SIG-M5 (cell line): ENCODE results near the gene ABL1.

Experiments
- DNase-seq: peaks from one replicate; lab custom pipeline; 2025; lab: John Stamatoyannopoulos, UW

The ABL1 gene

DNA sequence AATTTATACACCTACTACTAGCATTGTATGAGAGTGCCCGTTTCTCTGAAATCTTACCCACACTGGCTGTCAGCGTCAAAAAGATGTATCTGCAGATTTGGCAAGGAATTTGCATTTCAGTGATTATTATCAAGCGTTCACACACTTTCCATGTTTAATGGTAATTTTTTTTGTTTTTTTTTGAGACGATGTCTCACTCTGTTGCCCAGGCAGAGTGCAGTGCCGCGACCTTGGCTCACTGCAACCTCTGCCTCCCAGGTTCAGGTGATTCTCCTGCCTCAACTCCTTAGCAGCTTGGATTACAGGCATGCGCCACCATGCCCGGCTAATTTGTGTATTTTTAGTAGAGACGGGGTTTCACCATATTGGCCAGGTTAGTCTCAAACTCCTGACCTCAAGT is 14.3 kb downstream of the ABL1 start:
- no peak for DNase-seq

DNA sequence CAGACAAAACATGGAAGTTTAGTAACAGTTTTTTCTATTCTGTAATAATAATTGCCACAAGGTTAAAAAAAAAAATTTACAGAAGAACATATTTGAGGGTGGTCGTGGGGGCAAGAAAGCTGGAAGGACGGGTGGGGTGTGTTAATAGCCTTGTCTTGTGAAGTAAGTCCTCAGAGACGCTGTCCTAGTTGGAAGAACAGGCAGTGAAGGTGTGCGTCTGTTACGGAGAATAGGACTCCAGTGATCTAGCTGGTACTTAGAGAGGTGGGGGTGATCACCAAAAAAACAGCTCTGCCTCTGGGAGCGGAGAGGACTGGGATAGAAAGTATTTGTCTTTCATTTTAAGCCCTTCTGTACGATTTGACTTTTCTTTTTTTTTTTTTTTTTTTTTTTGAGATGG is 17.7 kb downstream of the ABL1 start:
- no peak for DNase-seq

DNA sequence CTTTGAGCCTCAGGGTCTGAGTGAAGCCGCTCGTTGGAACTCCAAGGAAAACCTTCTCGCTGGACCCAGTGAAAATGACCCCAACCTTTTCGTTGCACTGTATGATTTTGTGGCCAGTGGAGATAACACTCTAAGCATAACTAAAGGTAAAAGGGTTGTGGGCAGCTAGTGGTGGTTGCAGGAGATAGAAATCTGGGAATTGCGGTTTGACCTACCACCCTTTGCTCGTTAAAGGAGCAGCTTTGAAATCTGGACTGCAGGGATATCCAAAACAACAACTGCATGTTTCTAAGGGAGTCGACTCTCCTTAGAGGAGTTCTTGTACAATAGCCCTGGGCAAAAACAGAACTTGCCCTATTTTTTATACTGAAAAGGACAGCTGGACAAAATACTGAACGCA is 19.0 kb downstream of the ABL1 start:
- DNase-seq: no peak

DNA sequence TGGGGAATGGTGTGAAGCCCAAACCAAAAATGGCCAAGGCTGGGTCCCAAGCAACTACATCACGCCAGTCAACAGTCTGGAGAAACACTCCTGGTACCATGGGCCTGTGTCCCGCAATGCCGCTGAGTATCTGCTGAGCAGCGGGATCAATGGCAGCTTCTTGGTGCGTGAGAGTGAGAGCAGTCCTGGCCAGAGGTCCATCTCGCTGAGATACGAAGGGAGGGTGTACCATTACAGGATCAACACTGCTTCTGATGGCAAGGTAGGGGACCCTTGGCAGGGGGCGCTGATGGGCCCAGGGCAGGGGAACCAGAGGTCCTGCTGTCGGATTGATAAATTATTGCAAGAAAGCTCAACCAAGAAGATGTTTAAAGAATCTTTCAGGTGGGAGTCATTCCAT is 19.8 kb downstream of the ABL1 start:
- DNase-seq: no peak

DNA sequence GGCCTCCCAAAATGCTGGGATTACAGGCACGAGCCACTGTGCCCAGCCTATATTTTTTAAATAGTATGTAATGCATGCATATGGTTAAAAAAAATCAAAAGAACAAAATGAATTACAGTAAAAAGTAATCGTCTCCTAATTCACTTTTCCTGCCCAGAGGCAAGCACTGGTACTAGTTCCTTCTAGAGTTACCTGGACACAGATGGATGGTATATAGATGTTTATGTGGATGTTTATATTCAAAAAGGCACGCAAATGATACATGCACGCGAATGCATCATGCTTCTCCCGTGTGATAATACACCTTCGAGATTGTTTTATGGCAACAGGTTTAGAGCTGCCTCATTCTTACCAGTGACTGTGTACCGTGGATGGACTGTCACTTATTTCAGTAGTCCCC is 21.4 kb downstream of the ABL1 start:
- no peak for DNase-seq

DNA sequence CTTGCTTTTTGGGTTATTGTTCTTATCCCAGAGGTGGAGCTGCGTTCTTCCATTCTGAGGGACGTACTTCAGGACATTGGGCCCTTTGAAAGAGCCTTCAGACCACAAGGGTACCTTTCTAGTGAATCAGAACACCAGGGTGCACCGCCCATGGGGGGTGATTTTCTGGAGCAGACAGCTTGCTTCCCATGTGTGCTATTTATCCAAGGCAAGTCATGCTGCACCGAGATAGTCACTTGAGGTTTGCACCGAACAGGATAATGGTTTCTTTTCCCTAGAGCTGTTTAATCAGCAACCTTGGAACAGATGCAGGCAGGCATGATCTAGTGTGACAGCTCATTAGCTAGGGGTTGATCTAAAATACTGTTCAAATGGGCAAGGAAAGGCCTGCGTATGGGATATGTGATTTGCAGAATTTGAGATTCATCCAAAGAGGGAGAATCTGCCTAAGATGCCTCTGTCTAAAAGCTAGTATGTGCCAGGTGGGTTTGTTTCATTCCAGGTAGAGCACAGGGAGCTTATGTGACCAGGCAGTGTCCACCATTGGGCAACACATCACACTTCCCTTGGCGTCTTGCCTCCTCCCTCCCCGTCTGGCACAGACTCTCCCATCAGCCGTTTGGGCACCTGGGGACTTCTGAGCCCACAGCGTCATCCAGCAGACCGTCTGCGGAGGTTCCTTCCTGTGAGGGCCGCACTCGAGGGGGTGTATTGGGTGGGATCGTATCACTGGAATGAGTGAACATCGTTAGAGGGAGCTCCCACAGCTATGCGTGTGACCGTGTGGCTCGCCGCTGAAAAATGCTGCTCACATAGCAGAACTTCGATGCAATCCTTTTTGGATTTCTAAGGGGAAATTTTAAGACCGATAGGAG is 23.0 kb downstream of the ABL1 start:
- no peak for DNase-seq

DNA sequence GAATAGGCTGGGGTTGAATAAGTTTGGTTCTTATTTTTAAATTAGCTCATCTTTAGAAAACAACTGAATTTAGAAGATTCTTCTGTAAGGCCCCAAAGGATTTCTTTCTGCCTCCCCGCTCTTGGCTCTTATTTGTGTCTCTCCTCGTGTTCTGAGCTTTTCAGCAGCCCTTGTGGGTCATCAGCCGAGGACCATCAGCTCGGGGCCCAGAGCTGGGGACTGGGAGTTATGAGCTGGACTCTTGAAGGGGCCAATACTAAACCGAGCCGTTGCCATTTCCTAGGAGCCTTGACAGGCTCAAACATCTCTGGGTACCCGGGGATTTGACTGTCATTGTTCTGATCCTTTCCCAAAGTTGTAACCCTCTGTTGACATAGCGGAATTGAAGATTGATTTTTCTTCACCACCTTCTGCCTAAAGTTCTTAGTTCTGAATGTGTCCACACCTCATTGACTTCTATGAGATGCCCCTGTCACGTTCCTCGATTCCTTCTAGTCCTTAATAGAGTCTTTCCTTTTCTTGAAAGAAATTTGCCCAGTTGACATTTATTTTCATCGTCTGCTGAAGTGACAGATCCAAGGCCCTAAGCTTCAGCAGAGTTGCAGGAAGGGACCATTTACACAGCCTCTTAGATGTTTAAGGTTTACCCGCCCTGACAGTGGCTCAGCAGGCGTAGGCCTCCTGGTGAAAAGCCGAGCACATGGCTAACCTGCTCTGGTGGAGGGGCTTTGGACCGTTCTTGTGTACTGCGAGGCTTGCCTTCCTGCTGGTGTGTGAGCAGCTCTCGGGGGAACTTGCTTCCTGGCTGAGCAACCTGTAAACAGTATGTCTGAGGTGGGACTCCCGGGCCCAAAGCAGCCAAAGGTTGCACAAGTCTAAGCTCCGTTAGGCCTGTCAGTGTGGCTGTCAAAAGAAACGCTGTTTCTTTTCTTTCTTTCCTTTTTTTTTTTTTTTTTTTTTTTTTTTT is 24.0 kb downstream of the ABL1 start:
- DNase-seq: no peak

DNA sequence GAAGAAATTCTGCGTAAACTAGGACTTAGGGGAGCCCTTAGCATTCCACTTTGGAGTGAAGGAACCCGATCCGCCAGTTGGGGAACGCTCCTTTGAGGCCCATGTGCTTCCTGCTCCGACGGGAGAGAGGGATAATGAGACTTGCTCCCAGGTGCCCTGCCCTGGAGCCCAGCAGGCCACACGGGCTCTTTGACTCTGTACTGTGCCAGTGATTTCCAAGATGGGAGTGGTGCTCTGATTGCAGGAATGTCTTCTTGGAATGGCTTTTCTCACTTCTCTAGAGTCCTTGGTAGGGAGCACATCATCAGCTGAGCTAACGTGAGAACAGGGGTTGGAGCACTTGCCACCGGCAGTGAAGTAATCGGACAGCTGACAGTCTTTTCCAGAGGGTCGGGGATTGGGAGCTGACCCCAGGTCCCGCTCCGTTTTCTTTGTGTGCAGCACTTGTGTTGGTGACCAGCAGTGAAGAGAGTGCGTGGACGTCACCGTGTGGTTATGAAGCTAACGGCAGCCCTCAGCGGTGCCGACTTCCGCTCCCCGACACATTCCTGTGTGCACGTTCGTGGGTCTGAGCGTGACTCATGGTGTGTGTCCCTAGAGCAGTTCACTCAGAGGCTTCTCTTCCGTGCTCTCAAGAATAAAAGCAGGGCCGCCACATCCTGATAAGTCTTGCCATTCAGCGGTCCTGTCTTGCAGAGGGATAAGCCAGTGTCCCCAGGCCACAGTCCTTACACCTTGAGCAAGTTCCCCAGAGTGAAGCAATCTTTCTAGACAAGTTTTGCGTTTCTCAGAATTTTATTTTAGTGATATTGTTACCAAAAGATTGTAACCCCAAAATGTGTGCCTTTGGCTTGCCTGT is 25.6 kb downstream of the ABL1 start:
- DNase-seq: no peak

DNA sequence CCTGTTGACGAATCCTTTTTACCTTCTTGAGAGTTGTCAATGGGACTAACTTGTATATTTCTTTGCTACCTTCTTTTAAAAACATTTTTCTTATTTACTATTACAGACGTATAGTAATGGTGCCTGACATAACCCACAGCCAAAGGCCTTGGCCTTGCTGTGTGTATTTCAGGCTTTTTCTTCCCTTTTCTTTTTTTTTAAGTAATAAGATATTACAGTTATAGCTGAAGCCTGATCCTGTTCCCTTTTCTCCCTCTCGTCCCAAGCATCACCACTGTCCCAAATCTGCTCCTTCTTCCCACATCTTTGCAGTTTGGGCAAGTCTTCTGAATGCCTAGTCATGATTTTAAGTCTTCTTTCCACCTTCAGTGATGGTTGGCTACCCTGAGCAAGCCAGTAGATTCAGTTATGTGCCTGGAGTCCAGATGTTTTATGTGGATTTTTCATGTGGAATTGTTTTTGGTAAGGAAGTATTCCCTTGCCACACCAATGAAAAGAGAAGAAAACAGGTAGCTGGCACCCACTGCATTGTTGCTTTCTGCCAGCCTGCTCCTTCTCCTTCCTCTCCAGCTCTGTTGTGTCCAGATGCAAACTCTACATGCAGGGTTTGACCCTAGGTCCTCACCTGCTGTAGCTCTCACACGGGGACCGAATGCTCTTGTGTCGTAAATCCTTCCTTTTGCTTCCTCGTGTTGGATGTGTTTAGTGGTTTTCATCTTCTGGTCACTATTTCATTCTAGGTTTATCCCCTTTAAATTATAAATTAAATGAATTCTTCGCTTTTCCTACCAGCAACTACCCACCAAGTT is 26.5 kb downstream of the ABL1 start:
- DNase-seq: no peak

DNA sequence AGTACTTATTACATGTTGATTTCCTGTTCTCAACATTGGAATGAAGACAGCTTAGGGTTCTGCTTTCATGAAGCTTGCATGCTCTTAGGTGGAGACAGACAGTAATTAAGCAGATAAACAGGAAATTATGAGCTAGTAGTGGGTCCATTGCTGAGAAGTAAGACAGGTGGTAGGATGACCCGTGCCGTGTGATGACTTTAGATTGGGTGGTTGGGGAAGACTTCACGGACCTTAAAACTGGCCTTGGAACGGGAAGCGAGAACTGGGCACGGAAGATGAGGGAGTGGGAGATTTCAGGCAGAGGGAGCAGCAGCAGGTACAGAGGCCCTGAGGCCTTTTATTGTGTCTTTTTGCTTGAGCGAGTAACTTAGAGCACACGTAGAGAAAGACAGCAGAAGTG is 27.2 kb downstream of the ABL1 start:
- DNase-seq: no peak

DNA sequence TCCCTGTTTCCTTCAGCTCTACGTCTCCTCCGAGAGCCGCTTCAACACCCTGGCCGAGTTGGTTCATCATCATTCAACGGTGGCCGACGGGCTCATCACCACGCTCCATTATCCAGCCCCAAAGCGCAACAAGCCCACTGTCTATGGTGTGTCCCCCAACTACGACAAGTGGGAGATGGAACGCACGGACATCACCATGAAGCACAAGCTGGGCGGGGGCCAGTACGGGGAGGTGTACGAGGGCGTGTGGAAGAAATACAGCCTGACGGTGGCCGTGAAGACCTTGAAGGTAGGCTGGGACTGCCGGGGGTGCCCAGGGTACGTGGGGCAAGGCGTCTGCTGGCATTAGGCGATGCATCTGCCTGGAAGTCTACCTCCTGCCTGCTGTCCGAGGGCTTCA is 27.7 kb downstream of the ABL1 start:
- DNase-seq: no peak

DNA sequence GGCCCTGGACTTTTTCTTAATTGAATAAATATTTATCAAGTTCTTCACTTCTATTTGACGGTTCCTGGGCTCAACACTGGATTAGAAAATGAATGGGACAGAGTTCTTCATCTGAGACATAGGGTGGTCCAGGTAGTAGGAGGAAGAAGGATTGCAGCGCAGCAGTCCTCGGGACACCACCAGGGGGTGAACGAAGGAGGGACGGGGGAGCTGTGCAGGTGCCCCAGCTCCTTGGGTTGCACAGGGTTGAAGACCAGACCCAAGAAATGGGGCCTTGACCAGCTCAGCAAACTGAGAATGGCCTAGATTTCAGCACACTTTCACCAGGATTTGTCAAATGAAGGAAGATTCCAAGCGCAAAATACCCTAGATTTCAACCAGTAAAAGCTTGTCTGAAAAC is 29.5 kb downstream of the ABL1 start:
- DNase-seq: no peak

DNA sequence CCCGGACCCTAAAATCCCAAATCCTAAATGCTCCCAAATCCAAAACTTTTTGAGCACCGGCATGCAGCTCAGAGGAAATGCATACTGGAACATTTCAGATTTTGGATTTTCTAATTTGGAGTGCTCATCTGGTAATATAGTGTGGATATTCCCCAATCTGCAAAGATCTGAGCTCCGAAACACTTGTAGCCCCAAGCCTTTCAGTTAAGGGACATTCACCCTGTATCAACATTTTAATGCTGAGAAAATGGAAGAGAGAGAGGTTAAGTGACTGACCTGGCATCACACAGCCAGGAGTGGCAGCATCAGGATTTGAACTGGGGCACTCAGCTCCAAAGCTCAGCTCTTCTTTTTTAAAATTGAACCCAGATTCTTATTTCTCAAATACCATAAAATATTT is 30.9 kb downstream of the ABL1 start:
- DNase-seq: no peak

DNA sequence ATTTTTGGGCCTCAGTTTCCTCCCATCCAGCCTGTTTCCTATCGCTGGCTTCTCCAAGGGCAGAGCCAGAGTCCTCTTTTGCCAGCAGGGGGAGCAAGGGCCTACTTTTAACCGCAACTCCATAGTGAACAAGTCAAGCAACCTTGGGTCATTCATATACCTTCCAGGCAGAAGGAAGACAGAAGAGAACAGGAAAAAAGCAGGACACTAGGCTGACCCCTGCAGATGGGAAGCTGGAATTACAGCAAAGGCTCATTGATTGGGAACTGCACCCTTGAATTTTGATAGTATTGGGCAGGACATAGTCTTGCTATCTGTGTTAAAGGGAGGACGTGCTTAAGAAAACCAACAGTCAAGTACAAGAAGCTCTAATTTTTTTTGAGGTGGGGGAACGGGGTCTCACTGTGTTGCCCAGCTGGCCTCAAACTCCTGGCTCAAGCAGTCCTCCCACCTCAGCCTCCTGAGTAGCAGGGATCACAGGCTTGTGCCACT is 31.5 kb downstream of the ABL1 start:
- no peak for DNase-seq

DNA sequence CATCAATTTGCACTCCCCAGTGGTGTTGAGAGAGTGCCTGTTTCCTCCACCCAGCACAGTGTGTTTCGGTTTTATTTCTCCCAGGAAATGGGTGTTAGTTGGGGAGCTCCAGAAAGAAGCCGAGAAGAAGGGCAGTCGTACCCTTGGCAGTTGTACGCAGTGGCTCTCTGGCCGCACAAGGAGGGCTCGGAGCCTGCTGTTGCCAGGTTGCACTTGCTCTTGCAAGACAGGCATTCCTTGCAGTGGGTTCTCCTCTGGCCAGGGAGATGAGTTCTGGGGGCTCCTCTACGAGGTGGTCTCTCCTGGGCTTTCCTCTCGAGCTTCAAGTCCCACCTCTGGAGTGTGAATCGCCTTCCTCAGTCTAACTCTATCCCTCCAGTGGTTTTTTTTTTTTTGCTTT is 32.5 kb downstream of the ABL1 start:
- no peak for DNase-seq

DNA sequence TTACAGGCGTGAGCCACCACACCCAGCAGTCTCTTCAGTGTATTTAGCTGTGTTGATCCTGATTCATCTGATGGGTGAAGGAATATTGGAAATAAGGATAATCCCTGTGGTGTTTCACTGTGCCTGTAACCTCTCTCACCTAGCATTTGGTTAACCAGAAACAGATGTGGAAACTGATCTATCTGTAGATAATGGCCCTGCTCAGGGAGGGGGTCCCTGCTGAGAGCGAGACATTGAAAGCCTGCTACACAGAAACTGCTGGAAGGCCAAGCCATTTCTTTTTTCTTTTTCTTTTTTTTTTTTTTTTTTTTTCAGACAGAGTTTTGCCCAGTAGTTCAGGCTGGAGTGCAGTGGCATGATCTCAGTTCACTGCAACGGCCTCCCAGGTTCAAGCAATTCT is 33.2 kb downstream of the ABL1 start:
- no peak for DNase-seq

DNA sequence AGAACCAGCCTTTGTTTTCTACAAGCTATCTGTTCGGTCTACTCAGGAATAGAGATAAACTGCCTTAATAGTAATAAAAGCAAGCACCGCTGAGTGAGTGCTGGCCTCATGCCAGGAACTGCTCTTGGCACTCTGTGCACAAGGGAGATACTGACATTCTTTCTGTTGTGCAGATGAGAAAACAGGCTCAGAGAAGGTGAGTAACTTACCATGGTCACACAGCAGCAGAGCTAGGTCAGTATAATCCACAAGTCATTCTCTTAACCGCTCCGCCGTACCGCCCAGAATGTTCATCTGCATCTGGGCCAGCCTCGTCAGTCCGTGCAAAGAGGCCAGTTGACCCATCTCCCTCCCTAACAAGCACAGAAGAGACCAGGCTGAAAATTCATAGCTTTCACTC is 34.2 kb downstream of the ABL1 start:
- no peak for DNase-seq

DNA sequence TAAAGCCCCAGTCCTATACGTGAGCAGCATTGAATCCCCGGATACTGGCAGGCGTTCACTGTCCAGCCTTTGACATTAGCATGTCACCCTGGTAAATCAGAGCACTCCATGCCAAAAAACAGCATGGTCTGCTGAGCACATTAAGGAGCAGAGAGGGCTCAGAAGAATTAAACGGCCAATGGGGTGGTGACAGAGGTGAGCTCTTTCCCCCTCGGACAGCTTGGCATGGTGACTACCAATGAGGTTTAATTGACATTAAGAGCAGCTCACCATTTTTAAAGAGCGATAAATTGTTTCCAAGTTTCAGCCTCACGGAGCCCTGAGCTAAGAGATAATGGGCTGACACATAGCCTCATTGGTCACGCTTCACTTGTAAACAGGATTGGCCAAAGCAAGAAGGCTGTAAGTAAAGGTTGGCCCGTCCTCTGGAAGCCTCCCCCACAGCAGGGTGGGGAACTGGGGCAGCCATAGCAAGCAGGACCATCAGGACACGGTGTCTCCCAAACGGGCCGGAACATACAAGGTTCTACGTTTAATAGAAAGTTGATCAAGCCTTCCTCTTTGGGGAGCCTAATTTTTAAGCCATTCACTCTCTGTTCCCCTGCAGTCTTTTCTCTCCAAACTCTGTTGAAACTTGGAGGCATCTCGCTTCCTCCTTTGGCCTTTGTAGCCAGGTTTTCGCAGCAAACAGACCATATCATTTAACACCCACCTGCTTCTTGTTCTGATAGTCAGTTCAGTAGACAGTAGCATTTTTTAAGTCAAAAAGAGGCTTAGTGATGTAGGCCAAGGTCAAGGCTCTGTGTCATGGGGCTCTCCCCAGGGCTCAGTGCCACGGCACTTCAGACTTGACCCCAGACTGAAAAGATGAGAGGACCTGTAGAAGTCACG is 35.7 kb downstream of the ABL1 start:
- DNase-seq: no peak

DNA sequence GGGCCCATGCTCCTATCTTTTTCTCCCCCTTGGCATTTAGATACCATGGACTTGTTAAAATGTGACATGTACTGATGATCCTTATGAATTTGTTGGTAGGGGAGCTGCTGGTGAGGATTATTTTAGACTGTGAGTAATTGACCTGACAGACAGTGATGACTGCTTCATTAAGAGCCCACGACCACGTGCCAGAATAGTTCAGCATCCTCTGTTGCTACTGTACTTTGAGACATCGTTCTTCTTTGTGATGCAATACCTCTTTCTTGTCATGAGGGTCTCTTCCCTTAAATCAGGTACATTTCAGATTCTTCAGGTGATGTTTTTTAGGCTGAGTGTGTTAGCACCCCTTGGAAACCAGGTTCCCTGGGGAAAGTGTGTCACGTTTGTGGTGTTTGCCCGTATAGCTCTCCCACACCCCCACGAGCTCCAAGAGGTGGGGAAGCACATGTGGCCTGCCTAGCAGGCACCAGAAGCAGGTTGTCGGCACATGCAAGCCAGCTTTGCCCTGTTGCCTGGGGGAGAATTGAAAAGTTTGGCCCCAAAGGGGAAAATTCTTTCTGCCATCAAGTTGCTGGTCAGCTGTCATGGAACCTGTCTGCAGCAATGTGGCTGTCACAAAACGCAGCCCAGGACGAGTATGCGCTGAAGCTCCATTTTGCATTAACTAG is 36.5 kb downstream of the ABL1 start:
- no peak for DNase-seq

DNA sequence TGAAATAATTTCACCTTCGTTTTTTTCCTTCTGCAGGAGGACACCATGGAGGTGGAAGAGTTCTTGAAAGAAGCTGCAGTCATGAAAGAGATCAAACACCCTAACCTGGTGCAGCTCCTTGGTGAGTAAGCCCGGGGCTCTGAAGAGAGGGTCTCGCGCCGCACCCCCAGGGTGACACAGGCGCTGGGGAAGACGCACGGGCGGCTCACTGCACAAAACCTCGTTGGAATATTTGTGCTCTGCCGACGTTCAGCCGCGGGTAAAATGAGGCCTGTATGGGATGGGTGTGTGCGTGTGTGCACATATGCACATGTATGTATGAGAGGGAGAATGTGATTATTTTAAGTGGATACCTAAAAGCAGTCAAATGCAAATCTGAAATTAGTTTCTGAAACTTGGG is 37.0 kb downstream of the ABL1 start:
- DNase-seq: no peak
